Inferior parietal cortex (tissue), 1 donor: ENCODE measurements around the gene LDB1.

ENCODE experiments used
- DNase-seq: peaks from one replicate; pipeline ENCODE4 v3.0.0-alpha.2; 2016; ENCODE audit errors: extremely low spot score

The LDB1 gene

GRCh38 chr10:102113261-102113955 lies 6.8 kb downstream of the LDB1 start:
- DNase-seq: no peak

GRCh38 chr10:102112210-102112817 lies 7.9 kb downstream of the LDB1 start:
- peak; percentile 15 for DNase-seq

GRCh38 chr10:102111276-102111675 lies 8.9 kb downstream of the LDB1 start:
- no peak for DNase-seq

GRCh38 chr10:102109166-102110116 lies 10.7 kb downstream of the LDB1 start:
- DNase-seq: no peak

- no peak for DNase-seq
Measured at GRCh38 chr10:102106998-102107397, 13.2 kb downstream of the LDB1 start.

GRCh38 chr10:102102421-102102820 lies 17.7 kb downstream of the LDB1 start:
- DNase-seq: no peak

GRCh38 chr10:102101152-102101551 lies 19.0 kb downstream of the LDB1 start:
- DNase-seq: no peak

- DNase-seq: no peak
Measured at GRCh38 chr10:102096449-102096848, 23.7 kb downstream of the LDB1 start.

GRCh38 chr10:102090772-102091171 lies 29.4 kb downstream of the LDB1 start:
- no peak for DNase-seq

- DNase-seq: no peak
Measured at GRCh38 chr10:102086196-102086595, 34.0 kb downstream of the LDB1 start.

- no peak for DNase-seq
Measured at GRCh38 chr10:102085336-102085735, 34.8 kb downstream of the LDB1 start.

GRCh38 chr10:102083541-102083940 lies 36.6 kb downstream of the LDB1 start:
- no peak for DNase-seq

- DNase-seq: peak; percentile 90
Measured at GRCh38 chr10:102072673-102073527, 47.3 kb downstream of the LDB1 start.

- DNase-seq: no peak
Measured at GRCh38 chr10:102069071-102069470, 51.1 kb downstream of the LDB1 start.

- DNase-seq: no peak
Measured at GRCh38 chr10:102068216-102068615, 52.0 kb downstream of the LDB1 start.

GRCh38 chr10:102067091-102067916 lies 52.9 kb downstream of the LDB1 start:
- no peak for DNase-seq

GRCh38 chr10:102066399-102067088 lies 53.6 kb downstream of the LDB1 start:
- DNase-seq: no peak

- no peak for DNase-seq
Measured at GRCh38 chr10:102065561-102066398, 54.4 kb downstream of the LDB1 start.
